HepG2 (cell line): ENCODE results near the gene CABLES2. TPM values are rescaled to one million over a fixed set of nuclear protein-coding genes. Genes with fewer than 3 reads are reported as not detected.

Experiments used
- AHR ChIP-seq: IDR thresholded peaks from 2 replicates; pipeline ENCODE4 v1.6.1; 2018; ENCODE audit warnings: missing genetic modification reagents, missing compliant biosample characterization
- GATA4 ChIP-seq: sonication (generic); IDR thresholded peaks from 2 replicates; pipeline ENCODE4 v1.6.1; 2016; ENCODE audit warnings: antibody characterized with exemption, low read depth, borderline replicate concordance
- HDAC6 ChIP-seq: fragments of 200-600 bp; sonication (generic); IDR thresholded peaks from 2 replicates; pipeline ENCODE4 v1.7.0; 2017; ENCODE audit warnings: mild to moderate bottlenecking, antibody characterized with exemption, low read length, low read depth
- HNRNPH1 ChIP-seq: fragments of 200-400 bp; formaldehyde crosslinking; optimal IDR thresholded peaks from 2 replicates; pipeline ENCODE3; 2017; ENCODE audit warnings: mild to moderate bottlenecking, low read depth, low read length
- MLLT10 ChIP-seq: sonication (generic); formaldehyde crosslinking; IDR thresholded peaks from 2 replicates; pipeline ENCODE4 v1.4.0; 2020; ENCODE audit warnings: missing genetic modification reagents
- MZF1 ChIP-seq: sonication (generic); formaldehyde crosslinking; IDR thresholded peaks from 2 replicates; pipeline ENCODE4 v1.8.1; 2023; ENCODE audit warnings: mild to moderate bottlenecking, missing genetic modification reagents, borderline replicate concordance
- NFKBIZ ChIP-seq: IDR thresholded peaks from 2 replicates; pipeline ENCODE4 v1.6.1; 2018; ENCODE audit warnings: missing genetic modification reagents, missing compliant biosample characterization
- PHF21A ChIP-seq: sonication (generic); formaldehyde crosslinking; IDR thresholded peaks from 2 replicates; pipeline ENCODE4 v1.5.0; 2020; ENCODE audit warnings: mild to moderate bottlenecking, missing genetic modification reagents
- POLR2AphosphoS5 ChIP-seq: IDR thresholded peaks from 2 replicates; pipeline ENCODE4 v1.6.1; 2012; ENCODE audit warnings: low read depth, low read length
- SMAD9 ChIP-seq: sonication (generic); formaldehyde crosslinking; IDR thresholded peaks from 2 replicates; pipeline ENCODE4 v1.5.1; 2020; ENCODE audit warnings: mild to moderate bottlenecking, missing genetic modification reagents
- ZMYM3 ChIP-seq: sonication (generic); formaldehyde crosslinking; IDR thresholded peaks from 2 replicates; pipeline ENCODE4 v1.5.1; 2020; ENCODE audit warnings: mild to moderate bottlenecking, missing genetic modification reagents
- ZNF10 ChIP-seq: sonication (generic); formaldehyde crosslinking; IDR thresholded peaks from 2 replicates; pipeline ENCODE4 v1.4.0; 2020; ENCODE audit warnings: mild to moderate bottlenecking, low read depth, missing genetic modification reagents, borderline replicate concordance
- ZNF773 ChIP-seq: sonication (generic); formaldehyde crosslinking; IDR thresholded peaks from 2 replicates; pipeline ENCODE4 v1.4.0; 2020; ENCODE audit warnings: missing genetic modification reagents, borderline replicate concordance
- ZNF883 ChIP-seq: sonication (generic); formaldehyde crosslinking; IDR thresholded peaks from 2 replicates; pipeline ENCODE4 v1.5.1; 2020; ENCODE audit warnings: mild to moderate bottlenecking, missing genetic modification reagents; ENCODE audit errors: not compliant biosample characterization
- polyA plus RNA-seq, 8 experiments: library from polyadenylated mRNA; depleted of rRNA in 3 of 8; stranded (reverse) in 7 of 8; unstranded in 1 of 8; fragments of >200 nt; fragmentation: Illumina TruSeq in 4 of 8; extraction: Trizol in 4 of 8; gene quantifications; 2 replicates each; pipeline versions ENCODE4 v1.2.1 to v1.2.3, GENCODE V29; 2011 to 2016; ENCODE audit warnings: low read depth in 4 of 8, missing spikeins in 1 of 8, mixed read lengths in 1 of 8; ENCODE audit not compliant: insufficient read depth in 1 of 8
- total RNA-seq, 5 experiments: library from RNA; depleted of rRNA; stranded (reverse); fragments of >200 nt; fragmentation: Illumina TruSeq; extraction: Trizol; gene quantifications; 2 replicates each; pipeline ENCODE4 v1.2.3, GENCODE V29; 2016; ENCODE audit warnings: low read depth in 1 of 5
- TF ChIP-seq, protein P1 (sequence below): sonication (generic); formaldehyde crosslinking; IDR thresholded peaks from 2 replicates; pipeline ENCODE4 v1.5.0; 2020; ENCODE audit warnings: mild to moderate bottlenecking, missing genetic modification reagents
- TF ChIP-seq, protein P2 (sequence below): sonication (generic); formaldehyde crosslinking; IDR thresholded peaks from 2 replicates; pipeline ENCODE4 v1.4.0; 2020; ENCODE audit warnings: missing genetic modification reagents; ENCODE audit errors: not compliant biosample characterization
- TF ChIP-seq, protein P3 (sequence below): sonication (generic); formaldehyde crosslinking; IDR thresholded peaks from 2 replicates; pipeline ENCODE4 v1.5.0; 2020; ENCODE audit warnings: missing genetic modification reagents, mild to moderate bottlenecking, borderline replicate concordance
- TF ChIP-seq, protein P4 (sequence below): sonication (generic); formaldehyde crosslinking; IDR thresholded peaks from 2 replicates; pipeline ENCODE4 v1.4.0; 2020; ENCODE audit warnings: mild to moderate bottlenecking, missing genetic modification reagents
- TF ChIP-seq, protein P5 (sequence below): sonication (generic); formaldehyde crosslinking; conservative IDR thresholded peaks from 2 replicates; pipeline ENCODE4 v1.8.1; 2023; ENCODE audit warnings: missing genetic modification reagents

Gene CABLES2
- total and polyA plus RNA-seq, 2 of the 13 experiments (the other 11 are each of a cell fraction or from before 2014, with no cell fraction given): 5.2 to 9.7 TPM

DNA sequence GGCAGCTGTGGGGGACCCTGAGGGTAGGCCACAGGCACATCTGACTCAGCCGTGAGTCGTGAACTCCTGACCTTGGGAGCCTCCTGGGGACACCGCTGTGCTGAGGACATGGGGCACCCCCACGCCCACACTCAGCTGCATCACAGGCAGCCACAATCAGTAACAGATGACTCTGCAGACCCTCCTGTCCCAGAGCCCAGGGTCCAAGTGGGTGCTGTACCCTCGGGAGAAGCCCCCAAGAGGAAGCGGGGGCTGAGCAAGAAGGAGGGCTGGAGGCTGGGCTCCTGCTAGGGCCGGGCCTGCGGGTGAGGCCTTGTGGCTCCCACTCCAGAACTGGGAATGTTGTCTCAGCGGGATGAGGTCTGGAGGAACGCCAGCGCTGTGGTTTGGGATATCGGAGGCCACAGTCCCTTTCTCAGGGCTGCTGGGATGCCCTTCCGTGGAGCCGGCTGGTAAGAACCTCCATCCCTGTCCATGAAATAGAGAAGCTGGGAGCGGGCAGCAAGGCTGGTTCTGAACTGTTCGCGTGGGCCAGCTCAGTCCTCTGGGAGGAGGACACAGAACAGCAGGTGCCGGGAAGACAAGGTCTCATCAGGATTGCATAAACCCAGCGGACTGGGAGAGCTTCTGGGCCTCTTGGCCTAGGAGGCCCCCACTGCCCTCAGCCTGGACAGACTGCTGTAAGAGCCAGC lies 36.8 kb downstream of the CABLES2 start (continued):
- TF ChIP-seq GATA4: 0 out of 2 replicates have a peak, but pooled peaks have one; percentile 42
- no peak for TF ChIP-seq SMAD9 (CRISPR knock-in tag)
- TF ChIP-seq MZF1 (CRISPR knock-in tag): no peak
- TF ChIP-seq, protein P1, sequence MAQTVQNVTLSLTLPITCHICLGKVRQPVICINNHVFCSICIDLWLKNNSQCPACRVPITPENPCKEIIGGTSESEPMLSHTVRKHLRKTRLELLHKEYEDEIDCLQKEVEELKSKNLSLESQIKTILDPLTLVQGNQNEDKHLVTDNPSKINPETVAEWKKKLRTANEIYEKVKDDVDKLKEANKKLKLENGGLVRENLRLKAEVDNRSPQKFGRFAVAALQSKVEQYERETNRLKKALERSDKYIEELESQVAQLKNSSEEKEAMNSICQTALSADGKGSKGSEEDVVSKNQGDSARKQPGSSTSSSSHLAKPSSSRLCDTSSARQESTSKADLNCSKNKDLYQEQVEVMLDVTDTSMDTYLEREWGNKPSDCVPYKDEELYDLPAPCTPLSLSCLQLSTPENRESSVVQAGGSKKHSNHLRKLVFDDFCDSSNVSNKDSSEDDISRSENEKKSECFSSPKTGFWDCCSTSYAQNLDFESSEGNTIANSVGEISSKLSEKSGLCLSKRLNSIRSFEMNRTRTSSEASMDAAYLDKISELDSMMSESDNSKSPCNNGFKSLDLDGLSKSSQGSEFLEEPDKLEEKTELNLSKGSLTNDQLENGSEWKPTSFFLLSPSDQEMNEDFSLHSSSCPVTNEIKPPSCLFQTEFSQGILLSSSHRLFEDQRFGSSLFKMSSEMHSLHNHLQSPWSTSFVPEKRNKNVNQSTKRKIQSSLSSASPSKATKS (CRISPR knock-in tag): no peak
- TF ChIP-seq, protein P2, sequence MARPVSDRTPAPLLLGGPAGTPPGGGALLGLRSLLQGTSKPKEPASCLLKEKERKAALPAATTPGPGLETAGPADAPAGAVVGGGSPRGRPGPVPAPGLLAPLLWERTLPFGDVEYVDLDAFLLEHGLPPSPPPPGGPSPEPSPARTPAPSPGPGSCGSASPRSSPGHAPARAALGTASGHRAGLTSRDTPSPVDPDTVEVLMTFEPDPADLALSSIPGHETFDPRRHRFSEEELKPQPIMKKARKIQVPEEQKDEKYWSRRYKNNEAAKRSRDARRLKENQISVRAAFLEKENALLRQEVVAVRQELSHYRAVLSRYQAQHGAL (CRISPR knock-in tag): peak; percentile 96
- TF ChIP-seq, protein P3, sequence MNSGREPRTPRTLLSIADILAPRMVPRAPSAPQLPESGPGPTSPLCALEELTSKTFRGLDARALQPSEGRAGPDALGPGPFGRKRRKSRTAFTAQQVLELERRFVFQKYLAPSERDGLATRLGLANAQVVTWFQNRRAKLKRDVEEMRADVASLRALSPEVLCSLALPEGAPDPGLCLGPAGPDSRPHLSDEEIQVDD (CRISPR knock-in tag): peak; percentile 83; the same call in 1 of the 2 replicates
- TF ChIP-seq ZMYM3 (CRISPR knock-in tag): no peak
- TF ChIP-seq POLR2AphosphoS5: no peak; the same call in 1 of the 2 replicates
- no peak for TF ChIP-seq AHR (CRISPR knock-in tag)
- peak; percentile 13 for TF ChIP-seq ZNF883 (CRISPR knock-in tag)
- TF ChIP-seq, protein P4, sequence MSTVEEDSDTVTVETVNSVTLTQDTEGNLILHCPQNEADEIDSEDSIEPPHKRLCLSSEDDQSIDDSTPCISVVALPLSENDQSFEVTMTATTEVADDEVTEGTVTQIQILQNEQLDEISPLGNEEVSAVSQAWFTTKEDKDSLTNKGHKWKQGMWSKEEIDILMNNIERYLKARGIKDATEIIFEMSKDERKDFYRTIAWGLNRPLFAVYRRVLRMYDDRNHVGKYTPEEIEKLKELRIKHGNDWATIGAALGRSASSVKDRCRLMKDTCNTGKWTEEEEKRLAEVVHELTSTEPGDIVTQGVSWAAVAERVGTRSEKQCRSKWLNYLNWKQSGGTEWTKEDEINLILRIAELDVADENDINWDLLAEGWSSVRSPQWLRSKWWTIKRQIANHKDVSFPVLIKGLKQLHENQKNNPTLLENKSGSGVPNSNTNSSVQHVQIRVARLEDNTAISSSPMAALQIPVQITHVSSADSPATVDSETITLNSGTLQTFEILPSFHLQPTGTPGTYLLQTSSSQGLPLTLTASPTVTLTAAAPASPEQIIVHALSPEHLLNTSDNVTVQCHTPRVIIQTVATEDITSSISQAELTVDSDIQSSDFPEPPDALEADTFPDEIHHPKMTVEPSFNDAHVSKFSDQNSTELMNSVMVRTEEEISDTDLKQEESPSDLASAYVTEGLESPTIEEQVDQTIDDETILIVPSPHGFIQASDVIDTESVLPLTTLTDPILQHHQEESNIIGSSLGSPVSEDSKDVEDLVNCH (CRISPR knock-in tag): no peak
- no peak for TF ChIP-seq MLLT10 (CRISPR knock-in tag)
- TF ChIP-seq NFKBIZ (CRISPR knock-in tag): peak; percentile 24; the same call in 1 of the 2 replicates
- TF ChIP-seq HDAC6: no peak
- TF ChIP-seq PHF21A: peak; percentile 31; the same call in 1 of the 2 replicates
- no peak for TF ChIP-seq HNRNPH1
- TF ChIP-seq, protein P5, sequence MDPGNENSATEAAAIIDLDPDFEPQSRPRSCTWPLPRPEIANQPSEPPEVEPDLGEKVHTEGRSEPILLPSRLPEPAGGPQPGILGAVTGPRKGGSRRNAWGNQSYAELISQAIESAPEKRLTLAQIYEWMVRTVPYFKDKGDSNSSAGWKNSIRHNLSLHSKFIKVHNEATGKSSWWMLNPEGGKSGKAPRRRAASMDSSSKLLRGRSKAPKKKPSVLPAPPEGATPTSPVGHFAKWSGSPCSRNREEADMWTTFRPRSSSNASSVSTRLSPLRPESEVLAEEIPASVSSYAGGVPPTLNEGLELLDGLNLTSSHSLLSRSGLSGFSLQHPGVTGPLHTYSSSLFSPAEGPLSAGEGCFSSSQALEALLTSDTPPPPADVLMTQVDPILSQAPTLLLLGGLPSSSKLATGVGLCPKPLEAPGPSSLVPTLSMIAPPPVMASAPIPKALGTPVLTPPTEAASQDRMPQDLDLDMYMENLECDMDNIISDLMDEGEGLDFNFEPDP (CRISPR knock-in tag): 0 out of 2 replicates have a peak, but pooled peaks have one; percentile 83
- TF ChIP-seq ZNF10: no peak
- TF ChIP-seq ZNF773 (CRISPR knock-in tag): no peak
